Mammary epithelial cell (primary cell): ENCODE data around the gene ZNF48.

Experiments
- CTCF ChIP-seq, 2 donors: IDR thresholded peaks in 1 of 2; conservative IDR thresholded peaks in 1 of 2; 2 replicates each; pipeline ENCODE4 v1.5.1; 2011 to 2012; ENCODE audit warnings: inconsistent platforms in 2 of 2, low read length in 2 of 2, mild to moderate bottlenecking in 2 of 2, control low read depth in 1 of 2, low read depth in 1 of 2; ENCODE audit not compliant: insufficient read depth in 1 of 2; ENCODE audit errors: extremely low read depth in 1 of 2
- EZH2 ChIP-seq: IDR thresholded peaks from 2 replicates; pipeline ENCODE4 v1.6.1; 2012; ENCODE audit warnings: low read length, inconsistent platforms, borderline replicate concordance

- TF ChIP-seq CTCF (conservative IDR thresholded peaks at IDR 0.05 in 1 of 2, IDR thresholded peaks at IDR 0.05 in 1 of 2; ENCODE audit: extremely low read depth in 1 of 2, insufficient read depth in 1 of 2, low read depth in 1 of 2, low read length in 2 of 2) (no peak), EZH2 (no peak)
Observed at GRCh38 chr16:30397776-30398660, 2.8 kb downstream of the ZNF48 start.
